Measurements from ENCODE around the gene IFNA7. TPM values are rescaled to one million over a fixed set of nuclear protein-coding genes. Genes with fewer than 3 reads are reported as not detected.
"Not testable (repeated sequence)": the region's sequence is repeated elsewhere in the genome, so short reads cannot be mapped to it uniquely, and the experiment has no call there.

IFNA7 gene
- total and polyA plus RNA-seq, 5 donors, result not detected

DNA sequence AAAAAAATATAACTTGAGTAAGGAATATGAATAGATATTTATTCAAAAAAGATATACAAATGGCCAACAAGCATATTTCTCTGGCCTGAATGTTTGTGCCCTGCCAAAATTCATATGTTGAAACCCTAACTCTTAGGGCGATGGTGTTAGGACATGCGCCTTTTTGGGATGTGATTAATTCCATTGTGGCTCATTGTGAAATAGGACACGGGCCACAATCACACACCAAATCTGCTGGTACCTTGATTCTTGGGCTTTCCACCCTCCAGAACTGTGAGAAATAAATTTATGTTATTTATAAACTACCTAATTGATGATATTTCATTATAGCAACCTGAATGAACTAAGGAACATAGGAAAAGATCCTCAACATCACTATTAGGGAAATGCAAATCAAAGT is 29.8 kb downstream of the IFNA7 start:
- no peaks in the 10 kb centered on the region for H3K27me3 ChIP-seq (ENCODE audit: control insufficient read depth, insufficient read depth)
- H3K27ac ChIP-seq (ENCODE audit: low read length), result no peak overlapping the region
- H3K4me1 ChIP-seq (ENCODE audit: control insufficient read depth, insufficient read depth, low read length), result no peaks in the 10 kb centered on the region
- H3K4me3 ChIP-seq (ENCODE audit: low read length), result no peak overlapping the region
- 85% methylated on average over 3 of the region's 3 CpGs for WGBS
- H3K9me3 ChIP-seq (ENCODE audit: control insufficient read depth, low read length), result no peaks in the 10 kb centered on the region
- intact Hi-C loops (cut with DNase I), result no loop called here
- ATAC-seq (no peak), DNase-seq (no peak)

DNA sequence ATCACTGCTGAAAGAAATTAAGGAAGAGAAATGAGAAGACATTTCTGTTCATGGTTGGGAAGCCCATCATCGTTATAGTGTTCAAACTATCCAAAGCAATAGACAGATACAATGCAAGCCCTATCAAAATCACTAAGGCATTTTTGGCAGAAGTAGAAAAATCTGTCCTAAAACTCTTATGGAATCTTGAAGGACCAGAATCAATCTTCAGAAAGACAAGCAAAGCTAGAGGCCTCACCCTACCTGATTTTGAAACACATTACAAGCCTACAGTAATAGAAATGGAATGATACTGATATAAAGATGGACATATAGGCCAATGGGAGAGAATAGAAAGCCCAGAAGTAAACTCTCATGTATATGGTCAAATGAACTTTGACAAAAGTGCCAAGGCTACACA is 30.7 kb downstream of the IFNA7 start:
- H3K9me3 ChIP-seq (ENCODE audit: control insufficient read depth, low read length), result no peaks in the 10 kb centered on the region
- ATAC-seq, result no peak
- no peak overlapping the region for H3K4me3 ChIP-seq (ENCODE audit: low read length)
- no peak overlapping the region for H3K27ac ChIP-seq (ENCODE audit: low read length)
- intact Hi-C loops (cut with DNase I), result no loop called here
- no peaks in the 10 kb centered on the region for H3K27me3 ChIP-seq (ENCODE audit: control insufficient read depth, insufficient read depth)
- H3K4me1 ChIP-seq (ENCODE audit: control insufficient read depth, insufficient read depth, low read length), result no peaks in the 10 kb centered on the region
- DNase-seq, result no peak
- WGBS, result 79% methylated on average over 1 of the region's 1 CpG

DNA sequence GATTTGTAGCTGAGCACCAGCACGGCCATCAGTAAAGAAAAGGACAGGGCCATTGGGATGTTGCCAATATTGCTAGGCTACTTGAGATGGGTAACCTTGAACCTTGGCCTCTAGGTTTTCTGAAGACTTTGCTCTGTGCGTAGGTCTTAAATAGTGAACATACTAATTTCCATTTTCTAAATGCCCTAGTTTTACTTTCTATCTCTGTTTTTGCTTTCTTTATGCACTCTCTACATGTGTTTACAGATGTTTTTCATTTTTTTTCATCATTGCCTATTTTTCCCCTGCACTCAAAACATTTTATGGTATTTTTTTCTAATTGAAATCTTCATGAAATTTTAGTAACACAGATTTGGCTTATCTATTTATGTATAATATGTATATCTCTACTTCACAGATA is 35.4 kb downstream of the IFNA7 start, which contains the start of gene IFNA21:
Gene IFNA21, minus strand, starts transcription at position 101 of the 400 bp plus-strand sequence. Its CDS starts 48 bp downstream, at position 53.
- intact Hi-C loops (cut with DNase I), result not testable (repeated sequence)

DNA sequence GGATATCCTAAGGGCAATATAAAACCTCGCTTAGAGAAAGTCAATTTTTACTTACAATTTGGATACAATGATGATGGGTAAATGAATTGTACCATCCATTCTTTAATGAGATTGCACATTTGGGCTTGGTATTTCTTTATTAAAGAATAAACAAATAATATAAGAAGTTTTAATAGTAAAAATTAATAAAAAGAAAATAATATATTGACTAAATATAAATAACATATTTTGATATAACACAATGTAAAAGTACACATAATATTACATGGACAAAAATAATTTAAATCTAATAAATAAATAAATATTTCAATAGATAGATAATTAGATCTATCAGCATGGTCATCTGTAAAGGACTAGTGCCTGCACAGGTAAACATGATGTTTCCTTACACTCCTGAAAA is 36.5 kb downstream of the IFNA7 start:
- ATAC-seq (no peak), DNase-seq (no peak)
- no peaks in the 10 kb centered on the region for H3K4me1 ChIP-seq (ENCODE audit: control insufficient read depth, insufficient read depth, low read length)
- H3K27ac ChIP-seq (ENCODE audit: low read length), result no peak overlapping the region
- no peak overlapping the region for H3K4me3 ChIP-seq (ENCODE audit: low read length)
- intact Hi-C loops (cut with DNase I), result no loop called here
- no peaks in the 10 kb centered on the region for H3K27me3 ChIP-seq (ENCODE audit: control insufficient read depth, insufficient read depth)
- 90% methylated on average over 1 of the region's 1 CpG for WGBS
- H3K9me3 ChIP-seq (ENCODE audit: control insufficient read depth, low read length), result no peaks in the 10 kb centered on the region

More for the DNA sequence above, 35.4 kb downstream of the IFNA7 start, which contains the start of gene IFNA21:
- not testable (repeated sequence) for H3K9me3 ChIP-seq (ENCODE audit: control insufficient read depth, low read length); H3K27me3 ChIP-seq (ENCODE audit: control insufficient read depth, insufficient read depth); H3K4me1 ChIP-seq (ENCODE audit: control insufficient read depth, insufficient read depth, low read length); H3K4me3 ChIP-seq (ENCODE audit: low read length); H3K27ac ChIP-seq (ENCODE audit: low read length); DNase-seq; ATAC-seq
- 83% methylated on average over 2 of the region's 2 CpGs for WGBS

DNA sequence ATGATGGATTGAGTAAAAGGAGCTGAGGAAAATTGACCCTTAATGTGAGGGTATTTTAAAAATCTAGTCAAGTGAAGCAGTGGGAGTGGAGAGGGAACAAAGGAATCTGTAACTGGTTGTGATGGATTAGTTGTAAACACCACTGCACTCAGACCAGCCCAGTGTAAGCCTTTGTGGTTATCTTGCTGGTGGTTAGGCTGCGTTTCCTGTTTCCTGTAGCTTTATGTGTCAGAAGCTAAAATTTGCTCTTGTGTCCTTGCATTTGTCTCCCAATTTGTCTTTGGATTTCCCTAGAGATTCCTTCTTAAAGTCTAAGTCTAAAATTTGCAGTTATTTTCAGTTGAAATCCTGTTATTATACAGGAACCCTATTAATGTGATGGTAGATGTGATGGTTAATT is 41.8 kb downstream of the IFNA7 start:
- ATAC-seq (no peak), DNase-seq (no peak)
- intact Hi-C loops (cut with DNase I), result no loop called here
- no peaks in the 10 kb centered on the region for H3K4me1 ChIP-seq (ENCODE audit: control insufficient read depth, insufficient read depth, low read length)
- H3K9me3 ChIP-seq (ENCODE audit: control insufficient read depth, low read length), result no peaks in the 10 kb centered on the region
- H3K4me3 ChIP-seq (ENCODE audit: low read length), result no peak overlapping the region
- no peaks in the 10 kb centered on the region for H3K27me3 ChIP-seq (ENCODE audit: control insufficient read depth, insufficient read depth)
- no peak overlapping the region for H3K27ac ChIP-seq (ENCODE audit: low read length)
- WGBS, result 6% methylated on average over 1 of the region's 1 CpG

DNA sequence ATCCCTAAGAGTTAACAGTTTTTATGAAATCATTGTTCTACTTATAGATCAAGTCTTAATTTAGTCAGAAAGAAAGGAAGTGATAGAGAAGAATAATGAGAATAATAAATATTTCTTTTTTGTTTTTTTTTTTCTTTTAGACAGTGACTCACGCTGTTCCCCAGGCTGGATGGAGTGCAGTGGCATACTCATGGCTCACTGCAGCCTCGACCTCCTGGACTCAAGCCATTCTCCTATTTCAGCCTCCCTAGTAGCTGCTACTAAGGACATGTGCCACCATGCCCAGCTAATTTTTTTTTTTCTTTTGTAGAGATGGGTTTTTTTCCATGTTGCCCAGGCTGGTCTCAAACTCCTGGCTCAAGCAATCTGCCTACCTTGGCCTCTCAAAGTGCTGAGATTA is 46.5 kb downstream of the IFNA7 start:
- DNase-seq (no peak), ATAC-seq (no peak)
- Histone ChIP-seq H3K27ac (ENCODE audit: low read length) (no peak overlapping the region), H3K4me1 (ENCODE audit: control insufficient read depth, insufficient read depth, low read length) (no peaks in the 10 kb centered on the region), H3K9me3 (ENCODE audit: control insufficient read depth, low read length) (no peaks in the 10 kb centered on the region), H3K27me3 (ENCODE audit: control insufficient read depth, insufficient read depth) (no peaks in the 10 kb centered on the region), H3K4me3 (ENCODE audit: low read length) (no peak overlapping the region)
- 67% methylated on average over 2 of the region's 2 CpGs for WGBS
- intact Hi-C loops (cut with DNase I), result no loop called here

- peak; percentile 61 to 76 for ATAC-seq
- Histone ChIP-seq H3K9me3 (ENCODE audit: control insufficient read depth, low read length) (no peaks in the 10 kb centered on the region), H3K4me3 (ENCODE audit: low read length) (no peak overlapping the region), H3K4me1 (ENCODE audit: control insufficient read depth, insufficient read depth, low read length) (no peaks in the 10 kb centered on the region), H3K27me3 (ENCODE audit: control insufficient read depth, insufficient read depth) (no peaks in the 10 kb centered on the region), H3K27ac (ENCODE audit: low read length) (no peak overlapping the region)
- DNase-seq, result peak in 1 of 3 donors; percentile 60
- intact Hi-C loops (cut with DNase I), result no loop called here
- WGBS, result 7% methylated on average over 3 of the region's 3 CpGs
These were observed 47.9 kb downstream of the IFNA7 start for GRCh38 chr9:21154018-21154608.

DNA sequence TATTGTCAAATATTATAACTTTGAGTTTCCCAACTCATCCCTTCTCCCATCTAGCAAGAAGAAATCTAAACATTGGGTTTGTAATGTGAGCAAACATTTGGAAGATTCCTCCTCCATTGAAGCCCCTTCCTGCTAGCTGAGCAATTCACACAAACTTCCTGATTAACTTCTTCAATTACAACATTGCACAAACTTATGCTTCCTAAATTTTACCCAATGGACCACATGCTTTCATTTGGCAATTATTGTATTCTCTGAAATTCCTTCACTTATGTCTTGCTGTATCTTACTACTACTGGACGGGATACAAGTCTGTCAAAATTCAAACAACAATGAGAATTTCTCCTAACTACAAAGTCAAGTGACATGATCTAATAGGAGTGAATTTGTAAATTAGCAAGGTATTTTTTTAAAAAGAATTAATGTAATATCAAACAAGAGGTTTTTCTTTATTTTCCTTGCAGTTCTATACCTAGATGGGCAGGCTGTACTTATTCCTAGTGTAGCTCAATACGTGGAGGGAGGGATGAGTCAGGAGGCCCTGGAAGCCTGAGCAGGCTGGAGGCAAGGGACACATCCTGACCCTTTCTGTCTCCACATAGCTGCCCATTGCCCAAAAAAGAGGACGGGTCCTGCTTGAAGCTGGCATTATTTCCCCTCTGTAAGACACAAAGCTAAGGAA is 48.5 kb downstream of the IFNA7 start:
- H3K9me3 ChIP-seq (ENCODE audit: control insufficient read depth, low read length), result no peaks in the 10 kb centered on the region
- H3K27ac ChIP-seq (ENCODE audit: low read length), result no peak overlapping the region
- WGBS, result 32% methylated on average over 3 of the region's 3 CpGs
- no peak overlapping the region for H3K4me3 ChIP-seq (ENCODE audit: low read length)
- DNase-seq, result no peak
- no peaks in the 10 kb centered on the region for H3K27me3 ChIP-seq (ENCODE audit: control insufficient read depth, insufficient read depth)
- ATAC-seq, result peak; percentile 19 to 37
- H3K4me1 ChIP-seq (ENCODE audit: control insufficient read depth, insufficient read depth, low read length), result no peaks in the 10 kb centered on the region
- intact Hi-C loops (cut with DNase I), result no loop called here

Other genes with a start within 250 kb of the IFNA7 start
- 1 to 10 TPM in 2 of 4 donors, under 1 TPM in 2; 0.97 to 1.7 (median 1.1) TPM for gene HACD4, start 170.6 kb downstream of the IFNA7 start, total RNA-seq
- 0.34 TPM for gene HACD4, start 170.6 kb downstream of the IFNA7 start, polyA plus RNA-seq
- not detected for gene IFNB1, start 124.3 kb downstream of the IFNA7 start, total RNA-seq
- gene IFNB1, start 124.3 kb downstream of the IFNA7 start, polyA plus RNA-seq, result not detected
- gene IFNW1, start 60.4 kb downstream of the IFNA7 start, total RNA-seq, result not detected
- not detected for gene IFNW1, start 60.4 kb downstream of the IFNA7 start, polyA plus RNA-seq
- not detected for gene IFNA21, start 35.5 kb downstream of the IFNA7 start, total RNA-seq
- not detected for gene IFNA21, start 35.5 kb downstream of the IFNA7 start, polyA plus RNA-seq
- not detected for gene IFNA4, start 14.6 kb downstream of the IFNA7 start, total RNA-seq
- not detected for gene IFNA4, start 14.6 kb downstream of the IFNA7 start, polyA plus RNA-seq
- not detected for gene IFNA10, start 4.9 kb upstream of the IFNA7 start, total RNA-seq
- not detected for gene IFNA10, start 4.9 kb upstream of the IFNA7 start, polyA plus RNA-seq
- not detected for gene IFNA16, start 15.1 kb upstream of the IFNA7 start, total RNA-seq
- gene IFNA16, start 15.1 kb upstream of the IFNA7 start, polyA plus RNA-seq, result not detected
- not detected for gene IFNA17, start 26.0 kb upstream of the IFNA7 start, total RNA-seq
- gene IFNA17, start 26.0 kb upstream of the IFNA7 start, polyA plus RNA-seq, result not detected
- not detected for gene IFNA14, start 37.8 kb upstream of the IFNA7 start, total RNA-seq
- not detected for gene IFNA14, start 37.8 kb upstream of the IFNA7 start, polyA plus RNA-seq
- not detected for gene IFNA5, start 103.1 kb upstream of the IFNA7 start, total RNA-seq
- gene IFNA5, start 103.1 kb upstream of the IFNA7 start, polyA plus RNA-seq, result not detected
- gene KLHL9, start 133.2 kb upstream of the IFNA7 start, total RNA-seq, result 10 to 100 TPM; 13.0 to 14.6 (median 13.3) TPM
- 6.1 TPM for gene KLHL9, start 133.2 kb upstream of the IFNA7 start, polyA plus RNA-seq
- gene IFNA6, start 148.7 kb upstream of the IFNA7 start, total RNA-seq, result not detected
- gene IFNA6, start 148.7 kb upstream of the IFNA7 start, polyA plus RNA-seq, result not detected
- not detected for gene IFNA13, start 165.9 kb upstream of the IFNA7 start, total RNA-seq
- not detected for gene IFNA13, start 165.9 kb upstream of the IFNA7 start, polyA plus RNA-seq
- gene IFNA2, start 183.2 kb upstream of the IFNA7 start, total RNA-seq, result not detected
- not detected for gene IFNA2, start 183.2 kb upstream of the IFNA7 start, polyA plus RNA-seq
- not detected for gene IFNA8, start 206.9 kb upstream of the IFNA7 start, total RNA-seq
- not detected for gene IFNA8, start 206.9 kb upstream of the IFNA7 start, polyA plus RNA-seq
- not detected for gene IFNA1, start 238.2 kb upstream of the IFNA7 start, total RNA-seq
- gene IFNA1, start 238.2 kb upstream of the IFNA7 start, polyA plus RNA-seq, result not detected